ENCODE results near the gene PAMR1. TPM values are rescaled to one million over a fixed set of nuclear protein-coding genes. Genes with fewer than 3 reads are reported as not detected.
A peak's percentile ranks its signal among the peaks of the same experiment; 100 is the strongest.

PAMR1 gene
- total and polyA plus RNA-seq, 2 donors (not counting 3 experiments of a cell fraction or from before 2014, with no cell fraction given) = not detected

DNA sequence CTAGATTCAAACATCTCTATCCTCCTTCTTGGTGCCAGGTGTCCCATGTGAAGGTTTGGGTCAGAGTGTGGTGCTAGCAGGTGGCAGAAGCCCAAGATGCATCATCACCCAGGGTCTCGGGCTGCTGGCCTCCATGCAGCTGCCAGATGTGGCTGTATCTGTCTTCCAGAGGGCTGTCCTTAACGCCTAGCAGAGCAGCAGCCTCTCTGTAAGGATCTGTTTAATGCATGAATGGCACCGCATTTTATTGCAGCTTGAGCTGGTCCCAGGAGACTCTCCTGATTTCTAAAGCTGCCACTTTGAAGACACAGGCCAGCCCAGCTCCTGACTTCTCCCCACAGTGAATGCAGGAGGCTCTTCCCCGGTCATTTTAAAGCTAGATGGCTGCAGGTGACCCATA is 132.3 kb downstream of the PAMR1 start:
- Histone ChIP-seq H2AFZ (ENCODE audit: low read depth, low read length) (no peak overlapping the region), H3K9me1 (replicated peaks; ENCODE audit: control insufficient read depth, extremely low read depth, insufficient read depth, low read length) (no peaks in the 10 kb centered on the region), H3K36me3 (ENCODE audit: control insufficient read depth in 2 of 2, extremely low read depth in 1 of 2, insufficient read depth in 2 of 2, low read length in 2 of 2) (no peaks in the 10 kb centered on the region), H3K27me3 (ENCODE audit: control insufficient read depth in 2 of 2, insufficient read depth in 2 of 2, low read length in 2 of 2) (peaks cover 10 to 14% of the 10 kb centered on the region in 2 experiments), H4K20me1 (replicated peaks; ENCODE audit: control insufficient read depth, extremely low read depth, insufficient read depth, low read length) (no peaks in the 10 kb centered on the region), H3K9ac (replicated peaks; ENCODE audit: extremely low read depth, insufficient read depth, low read length) (no peak overlapping the region), H3K27ac (ENCODE audit: insufficient read depth, low read depth, low read length) (no peak overlapping the region), H3K79me2 (ENCODE audit: control insufficient read depth, insufficient read depth, low read length) (no peaks in the 10 kb centered on the region), H3K9me3 (replicated peaks; ENCODE audit: control insufficient read depth, insufficient read depth, low read length) (no peaks in the 10 kb centered on the region), H3K4me1 (ENCODE audit: control insufficient read depth, extremely low read depth, insufficient read depth, low read length) (no peaks in the 10 kb centered on the region), H3K4me3 (replicated peaks in 1 of 3; ENCODE audit: insufficient read depth in 1 of 3, low read depth in 1 of 3, low read length in 3 of 3) (no peak overlapping the region), H3K4me2 (ENCODE audit: insufficient read depth, low read length) (no peak overlapping the region)
- BruUV-seq (replicated peaks) = no TSS peak
- POLR2A ChIA-PET = no interaction called here
- TF ChIP-seq EZH2 (IDR thresholded peaks at IDR 0.05; ENCODE audit: borderline replicate concordance, low read depth, low read length, severe bottlenecking) (peak; percentile 3), POLR2AphosphoS5 (IDR thresholded peaks at IDR 0.05; ENCODE audit: insufficient read depth, low read depth, low read length) (no peak)
- dilution Hi-C loops (cut with MboI; ENCODE audit: extremely low pct_ligation_motif_present, low sequenced_read_pairs) = no loop called here
- intact Hi-C loops (cut with micrococcal nuclease) = loop anchor here (2.0 kb wide), 2 partner anchors 154 to 602 kb away; no protein-coding TSS in a partner anchor
- CTCF ChIA-PET = interaction anchor here (0.8 to 7.6 kb wide), 10 partner anchors 11 to 881 kb away, joined by 3 to 124 read pairs (median 4); no protein-coding TSS in a partner anchor
- no peak for FAIRE-seq
- DNase-seq (ENCODE audit: low read depth, low spot score) = no peak

DNA sequence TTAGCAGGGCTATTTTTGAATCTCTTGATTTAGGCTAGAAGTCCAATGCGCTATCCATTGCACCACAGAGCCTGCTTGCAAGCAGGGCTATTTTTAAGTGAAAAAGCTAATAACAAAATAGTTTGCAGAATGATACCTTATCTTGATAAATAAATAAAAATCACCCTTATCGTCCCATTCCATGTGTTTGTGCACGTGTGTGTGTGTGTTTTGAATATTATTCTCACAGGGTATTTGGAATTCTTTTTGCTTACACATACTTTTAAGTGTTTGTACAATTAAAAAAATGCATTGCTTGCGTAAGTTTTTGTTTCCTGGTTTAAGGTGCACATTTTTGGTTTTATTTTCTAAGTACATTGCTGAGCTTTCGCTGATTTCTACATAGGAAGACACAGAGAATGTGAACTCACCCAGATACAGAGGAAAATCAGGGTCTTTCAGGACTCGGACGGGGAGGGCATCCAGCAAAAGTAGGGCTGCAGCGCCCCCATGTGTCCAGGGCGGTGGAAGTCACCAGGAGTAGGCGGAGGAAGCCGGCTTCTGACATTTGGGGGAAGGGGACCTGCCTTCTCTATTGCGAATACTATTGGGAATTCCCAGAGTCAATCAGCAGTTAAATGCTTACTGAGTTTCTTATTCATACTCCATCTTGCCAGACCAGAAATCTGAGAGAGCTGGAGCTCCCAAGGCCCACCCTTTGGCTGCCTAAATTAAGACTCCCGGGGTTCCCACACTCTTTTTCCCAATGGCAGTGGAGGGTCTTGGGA is 133.3 kb downstream of the PAMR1 start:
- Histone ChIP-seq H3K9me1 (replicated peaks; ENCODE audit: control insufficient read depth, extremely low read depth, insufficient read depth, low read length) (no peaks in the 10 kb centered on the region), H3K9ac (replicated peaks; ENCODE audit: extremely low read depth, insufficient read depth, low read length) (no peak overlapping the region), H3K79me2 (ENCODE audit: control insufficient read depth, insufficient read depth, low read length) (no peaks in the 10 kb centered on the region), H3K4me1 (ENCODE audit: control insufficient read depth, extremely low read depth, insufficient read depth, low read length) (no peaks in the 10 kb centered on the region), H3K36me3 (ENCODE audit: control insufficient read depth in 2 of 2, extremely low read depth in 1 of 2, insufficient read depth in 2 of 2, low read length in 2 of 2) (no peaks in the 10 kb centered on the region), H3K27ac (ENCODE audit: insufficient read depth, low read depth, low read length) (no peak overlapping the region), H3K4me3 (replicated peaks in 1 of 3; ENCODE audit: insufficient read depth in 1 of 3, low read depth in 1 of 3, low read length in 3 of 3) (no peak overlapping the region), H2AFZ (ENCODE audit: low read depth, low read length) (no peak overlapping the region), H3K27me3 (ENCODE audit: control insufficient read depth in 2 of 2, insufficient read depth in 2 of 2, low read length in 2 of 2) (peaks cover 10 to 14% of the 10 kb centered on the region in 2 experiments), H3K4me2 (ENCODE audit: insufficient read depth, low read length) (no peak overlapping the region), H4K20me1 (replicated peaks; ENCODE audit: control insufficient read depth, extremely low read depth, insufficient read depth, low read length) (no peaks in the 10 kb centered on the region), H3K9me3 (replicated peaks; ENCODE audit: control insufficient read depth, insufficient read depth, low read length) (no peaks in the 10 kb centered on the region)
- intact Hi-C loops (cut with micrococcal nuclease) (loop anchor here (1.0 to 2.0 kb wide), 7 partner anchors 153 to 879 kb away; partner anchors contain the start of gene ELF5), dilution Hi-C loops (cut with MboI; ENCODE audit: extremely low pct_ligation_motif_present, low sequenced_read_pairs) (no loop called here)
- CTCF ChIA-PET = interaction anchor here (0.7 to 7.6 kb wide), 19 partner anchors 10 to 1218 kb away, joined by 3 to 124 read pairs (median 4); partner anchors contain the start of gene ELF5
- POLR2A ChIA-PET = no interaction called here
- no TSS peak for BruUV-seq (replicated peaks)
- DNase-seq (ENCODE audit: low read depth, low spot score) (peak; percentile 62), FAIRE-seq (peak; percentile 81)
- no peak for TF ChIP-seq FOS (IDR thresholded peaks at IDR 0.05; ENCODE audit: borderline replicate concordance, insufficient read depth, low read length)
- TF ChIP-seq, protein P1, sequence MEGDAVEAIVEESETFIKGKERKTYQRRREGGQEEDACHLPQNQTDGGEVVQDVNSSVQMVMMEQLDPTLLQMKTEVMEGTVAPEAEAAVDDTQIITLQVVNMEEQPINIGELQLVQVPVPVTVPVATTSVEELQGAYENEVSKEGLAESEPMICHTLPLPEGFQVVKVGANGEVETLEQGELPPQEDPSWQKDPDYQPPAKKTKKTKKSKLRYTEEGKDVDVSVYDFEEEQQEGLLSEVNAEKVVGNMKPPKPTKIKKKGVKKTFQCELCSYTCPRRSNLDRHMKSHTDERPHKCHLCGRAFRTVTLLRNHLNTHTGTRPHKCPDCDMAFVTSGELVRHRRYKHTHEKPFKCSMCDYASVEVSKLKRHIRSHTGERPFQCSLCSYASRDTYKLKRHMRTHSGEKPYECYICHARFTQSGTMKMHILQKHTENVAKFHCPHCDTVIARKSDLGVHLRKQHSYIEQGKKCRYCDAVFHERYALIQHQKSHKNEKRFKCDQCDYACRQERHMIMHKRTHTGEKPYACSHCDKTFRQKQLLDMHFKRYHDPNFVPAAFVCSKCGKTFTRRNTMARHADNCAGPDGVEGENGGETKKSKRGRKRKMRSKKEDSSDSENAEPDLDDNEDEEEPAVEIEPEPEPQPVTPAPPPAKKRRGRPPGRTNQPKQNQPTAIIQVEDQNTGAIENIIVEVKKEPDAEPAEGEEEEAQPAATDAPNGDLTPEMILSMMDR (IDR thresholded peaks at IDR 0.05; ENCODE audit: extremely low read depth in 1 of 2, insufficient read depth in 1 of 2, low read depth in 1 of 2, low read length in 2 of 2) = peak; percentile 80 to 81
- TF ChIP-seq, protein P2, sequence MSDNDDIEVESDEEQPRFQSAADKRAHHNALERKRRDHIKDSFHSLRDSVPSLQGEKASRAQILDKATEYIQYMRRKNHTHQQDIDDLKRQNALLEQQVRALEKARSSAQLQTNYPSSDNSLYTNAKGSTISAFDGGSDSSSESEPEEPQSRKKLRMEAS (IDR thresholded peaks at IDR 0.05; ENCODE audit: insufficient read depth, insufficient read length) = no peak
